CD14-positive monocyte (primary cell): ENCODE measurements around the gene DDX17. TPM values are rescaled to one million over a fixed set of nuclear protein-coding genes. Genes with fewer than 3 reads are reported as not detected.

Source experiments
- DNase-seq, 3 donors: peaks; one replicate each; pipeline ENCODE4 v3.0.0-alpha.2; 2011 to 2022
- H2AFZ ChIP-seq: 2 replicates; pipeline ENCODE4 v1.6.0; 2012; ENCODE audit warnings: mild to moderate bottlenecking, low read depth, low read length, inconsistent platforms; ENCODE audit not compliant: insufficient read depth, poor library complexity, severe bottlenecking
- H3K27ac ChIP-seq, 2 donors: 1 replicate in 1 of 2; 2 replicates in 1 of 2; pipeline ENCODE4 v1.5.1; 2012 to 2013; ENCODE audit warnings: low read length in 2 of 2, control low read depth in 1 of 2, inconsistent platforms in 1 of 2, low read depth in 1 of 2, mild to moderate bottlenecking in 1 of 2
- H3K27me3 ChIP-seq, 2 donors: one replicate each; pipeline versions ENCODE4 v1.6.0 to v1.6.1; 2011 to 2013; ENCODE audit warnings: low read length in 2 of 2; ENCODE audit not compliant: control insufficient read depth in 2 of 2, insufficient read depth in 2 of 2
- H3K36me3 ChIP-seq, 2 donors: replicated peaks in 1 of 2; 1 replicate in 1 of 2; 2 replicates in 1 of 2; pipeline versions ENCODE4 v1.5.1 to v1.6.1; 2012 to 2013; ENCODE audit warnings: low read length in 2 of 2, control low read depth in 1 of 2, inconsistent platforms in 1 of 2, mild to moderate bottlenecking in 1 of 2; ENCODE audit not compliant: insufficient read depth in 2 of 2, control insufficient read depth in 1 of 2
- H3K4me1 ChIP-seq, 2 donors: 1 replicate in 1 of 2; 2 replicates in 1 of 2; pipeline versions ENCODE4 v1.5.1 to v1.6.1; 2012 to 2013; ENCODE audit warnings: low read length in 2 of 2, control low read depth in 1 of 2, inconsistent platforms in 1 of 2, mild to moderate bottlenecking in 1 of 2, moderate library complexity in 1 of 2; ENCODE audit not compliant: insufficient read depth in 2 of 2, control insufficient read depth in 1 of 2
- H3K4me2 ChIP-seq: replicated peaks from 2 replicates; pipeline ENCODE3; 2012; ENCODE audit warnings: low read length, moderate library complexity, mild to moderate bottlenecking; ENCODE audit not compliant: poor library complexity, severe bottlenecking; ENCODE audit errors: extremely low read depth
- H3K4me3 ChIP-seq, 3 experiments: fragments of 200-600 bp in 1 of 3; sonication (generic) in 1 of 3; replicated peaks in 1 of 3; 1 replicate in 2 of 3; 2 replicates in 1 of 3; pipeline ENCODE4 v1.5.1; 2011 to 2013; ENCODE audit warnings: low read length in 3 of 3, mild to moderate bottlenecking in 3 of 3, control low read depth in 2 of 3, low read depth in 2 of 3, inconsistent platforms in 1 of 3, moderate library complexity in 1 of 3
- H3K79me2 ChIP-seq: 2 replicates; pipeline ENCODE4 v1.6.0; 2012; ENCODE audit warnings: mild to moderate bottlenecking, control low read depth, inconsistent platforms, low read length, moderate library complexity; ENCODE audit not compliant: insufficient read depth
- H3K9ac ChIP-seq: 2 replicates; pipeline ENCODE4 v1.6.0; 2017; ENCODE audit warnings: low read length, mild to moderate bottlenecking; ENCODE audit not compliant: insufficient read depth, poor library complexity, severe bottlenecking
- H3K9me3 ChIP-seq, 2 donors: replicated peaks in 1 of 2; 1 replicate in 1 of 2; 2 replicates in 1 of 2; pipeline versions ENCODE4 v1.5.1 to v1.6.1; 2012 to 2013; ENCODE audit warnings: low read length in 2 of 2, control low read depth in 1 of 2; ENCODE audit not compliant: control insufficient read depth in 1 of 2, insufficient read depth in 1 of 2
- H4K20me1 ChIP-seq: 2 replicates; pipeline ENCODE4 v1.6.0; 2012; ENCODE audit warnings: mild to moderate bottlenecking, low read length, control low read depth, moderate library complexity; ENCODE audit not compliant: insufficient read depth
- H3K27ac Mint-ChIP-seq, 7 donors: one replicate each; pipeline ENCODE4 v1.8.0; 2020; ENCODE audit warnings: mild to moderate bottlenecking in 7 of 7, mixed read lengths in 7 of 7, moderate library complexity in 6 of 7, inconsistent platforms in 2 of 7
- H3K27me3 Mint-ChIP-seq, 3 donors: one replicate each; pipeline ENCODE4 v1.8.0; 2021 to 2022; ENCODE audit warnings: low read depth in 3 of 3, mild to moderate bottlenecking in 3 of 3, mixed read lengths in 3 of 3, moderate library complexity in 3 of 3, inconsistent platforms in 1 of 3
- H3K36me3 Mint-ChIP-seq, 2 donors: one replicate each; pipeline ENCODE4 v1.8.0; 2020; ENCODE audit warnings: mixed read lengths in 2 of 2, inconsistent platforms in 1 of 2, mild to moderate bottlenecking in 1 of 2
- H3K4me1 Mint-ChIP-seq: one replicate; pipeline ENCODE4 v1.8.0; 2020; ENCODE audit warnings: mild to moderate bottlenecking, mixed read lengths
- H3K4me3 Mint-ChIP-seq, 2 donors: one replicate each; pipeline ENCODE4 v1.8.0; 2020; ENCODE audit warnings: mild to moderate bottlenecking in 2 of 2, mixed read lengths in 2 of 2, moderate library complexity in 1 of 2
- H3K9me3 Mint-ChIP-seq, 7 donors: one replicate each; pipeline ENCODE4 v1.8.0; 2020 to 2022; ENCODE audit warnings: mixed read lengths in 7 of 7, mild to moderate bottlenecking in 6 of 7, moderate library complexity in 6 of 7, inconsistent platforms in 2 of 7
- CTCF ChIP-seq: fragments of 200-600 bp; IDR thresholded peaks from one replicate; pipeline ENCODE4 v1.8.0; 2022; ENCODE audit warnings: antibody characterized with exemption, mild to moderate bottlenecking
- WGBS: methylation state at CpG from one replicate; pipeline ENCODE4 v1.1.5; 2013; ENCODE audit warnings: missing lambda C conversion rate; ENCODE audit not compliant: insufficient coverage; 5-methylcytosine and 5-hydroxymethylcytosine counted together
- intact Hi-C, 2 donors: fragments of 100-400 bp; cut with micrococcal nuclease; formaldehyde crosslinking; loops; one replicate each; pipeline versions ENCODE4 v1.15.0 to v1.15.1; 2023
- polyA plus RNA-seq, 3 donors: library from polyadenylated mRNA; depleted of rRNA in 1 of 3; unstranded in 2 of 3; stranded (reverse) in 1 of 3; fragments of 300-500 nt in 2 of 3; fragments of >200 nt in 1 of 3; fragmentation: Illumina TruSeq in 2 of 3; gene quantifications; 1 replicate in 2 of 3; 2 replicates in 1 of 3; pipeline ENCODE4 v1.2.3, GENCODE V29; 2012 to 2021

The DDX17 gene
- polyA plus RNA-seq, 3 donors: 31.4 to 434 (median 36.3) TPM

- H3K4me3 Mint-ChIP-seq: no peak overlapping the region
- no peak overlapping the region for H3K27ac Mint-ChIP-seq
- no peak overlapping the region for H3K4me3 ChIP-seq
- no peak overlapping the region for H3K27ac ChIP-seq
- no peak for TF ChIP-seq CTCF
- 82% methylated on average over 8 of the region's 16 CpGs for WGBS
- no peaks in the 10 kb centered on the region for H3K4me1 ChIP-seq
- peaks cover 0 to 2% (median 0%) of the 10 kb centered on the region in 7 donors for H3K9me3 Mint-ChIP-seq
- no peaks in the 10 kb centered on the region for H3K79me2 ChIP-seq
- H3K27me3 ChIP-seq: peaks cover 0 to 2% of the 10 kb centered on the region in 2 donors
- H3K4me1 Mint-ChIP-seq: no peaks in the 10 kb centered on the region
- H3K36me3 Mint-ChIP-seq: no peaks in the 10 kb centered on the region
- peaks cover 27 to 48% (median 35%) of the 10 kb centered on the region in 3 donors for H3K27me3 Mint-ChIP-seq
- H3K4me2 ChIP-seq: no peak overlapping the region
- no peak overlapping the region for H3K9ac ChIP-seq
- H4K20me1 ChIP-seq: no peaks in the 10 kb centered on the region
- no peaks in the 10 kb centered on the region for H3K36me3 ChIP-seq
- H2AFZ ChIP-seq: no peak overlapping the region
- no peaks in the 10 kb centered on the region for H3K9me3 ChIP-seq
- no peak for DNase-seq
- intact Hi-C loops: no loop called here
Measured at GRCh38 chr22:38441620-38442287, 64.4 kb downstream of the DDX17 start.

- no peaks in the 10 kb centered on the region for H4K20me1 ChIP-seq
- peak overlapping the region in 1 of 7 donors; percentile 43 for H3K27ac Mint-ChIP-seq
- 92% methylated on average over 13 of the region's 14 CpGs for WGBS
- no peak overlapping the region for H3K4me3 ChIP-seq
- H3K27me3 ChIP-seq: peaks cover 0 to 2% of the 10 kb centered on the region in 2 donors
- no peak overlapping the region for H2AFZ ChIP-seq
- H3K79me2 ChIP-seq: no peaks in the 10 kb centered on the region
- no peaks in the 10 kb centered on the region for H3K36me3 ChIP-seq
- no peaks in the 10 kb centered on the region for H3K4me1 ChIP-seq
- no peaks in the 10 kb centered on the region for H3K9me3 ChIP-seq
- intact Hi-C loops: no loop called here
- no peak overlapping the region for H3K4me2 ChIP-seq
- peaks cover 27 to 48% (median 35%) of the 10 kb centered on the region in 3 donors for H3K27me3 Mint-ChIP-seq
- H3K27ac ChIP-seq: no peak overlapping the region
- peaks cover 0 to 2% (median 0%) of the 10 kb centered on the region in 7 donors for H3K9me3 Mint-ChIP-seq
- no peak for DNase-seq
- no peak overlapping the region for H3K9ac ChIP-seq
- H3K4me1 Mint-ChIP-seq: no peaks in the 10 kb centered on the region
- no peak overlapping the region for H3K4me3 Mint-ChIP-seq
- TF ChIP-seq CTCF: no peak
- H3K36me3 Mint-ChIP-seq: no peaks in the 10 kb centered on the region
Measured at GRCh38 chr22:38440747-38441350, 65.3 kb downstream of the DDX17 start.
